Tongue (tissue), 2 donors: ENCODE data around the gene CDIP1. TPM values are rescaled to one million over a fixed set of nuclear protein-coding genes. Genes with fewer than 3 reads are reported as not detected.

Experiments
- DNase-seq: peaks from one replicate; pipeline ENCODE4 v3.0.0-alpha.2; 2015
- total RNA-seq: library from RNA; depleted of rRNA; stranded (reverse); fragments of >200 nt; gene quantifications from one replicate; pipeline ENCODE4 v1.2.3, GENCODE V29; 2014

Gene CDIP1
- total RNA-seq, 1 donor from 2014 or later = 10.6 TPM

DNA sequence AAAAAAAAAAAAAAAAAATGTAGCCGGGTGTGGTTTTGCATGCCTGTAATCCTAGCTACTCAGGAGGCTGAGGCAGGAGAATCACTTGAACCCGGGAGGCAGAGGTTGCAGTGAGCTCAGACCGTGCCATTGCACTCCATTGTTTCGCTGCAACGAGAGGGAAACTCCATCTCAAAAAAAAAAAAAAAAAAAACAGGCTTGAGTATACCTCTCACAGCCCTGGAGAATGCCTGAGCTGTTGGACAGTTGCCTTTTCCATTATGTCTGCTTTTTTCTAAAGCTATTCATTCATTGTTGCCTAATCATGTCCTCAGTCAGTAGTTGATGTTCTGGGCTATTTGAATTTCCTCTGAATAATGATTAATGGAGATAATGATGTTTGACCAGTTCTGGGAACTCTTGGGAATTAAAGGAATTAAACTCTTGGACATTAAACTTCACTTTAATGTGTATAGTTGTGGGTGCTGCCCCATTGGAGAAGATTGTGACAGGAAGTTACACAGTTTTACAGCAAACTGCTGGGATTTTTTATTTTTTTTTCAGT lies 50.5 kb downstream of the CDIP1 start:
- peak; percentile 29 for DNase-seq

GRCh38 chr16:4486126-4486893 lies 52.3 kb downstream of the CDIP1 start:
- DNase-seq = no peak

GRCh38 chr16:4481963-4482362 lies 56.6 kb downstream of the CDIP1 start:
- no peak for DNase-seq

- no peak for DNase-seq
Observed at GRCh38 chr16:4481526-4481925, 57.0 kb downstream of the CDIP1 start.

GRCh38 chr16:4477966-4478365 lies 60.6 kb downstream of the CDIP1 start:
- DNase-seq = no peak

DNA sequence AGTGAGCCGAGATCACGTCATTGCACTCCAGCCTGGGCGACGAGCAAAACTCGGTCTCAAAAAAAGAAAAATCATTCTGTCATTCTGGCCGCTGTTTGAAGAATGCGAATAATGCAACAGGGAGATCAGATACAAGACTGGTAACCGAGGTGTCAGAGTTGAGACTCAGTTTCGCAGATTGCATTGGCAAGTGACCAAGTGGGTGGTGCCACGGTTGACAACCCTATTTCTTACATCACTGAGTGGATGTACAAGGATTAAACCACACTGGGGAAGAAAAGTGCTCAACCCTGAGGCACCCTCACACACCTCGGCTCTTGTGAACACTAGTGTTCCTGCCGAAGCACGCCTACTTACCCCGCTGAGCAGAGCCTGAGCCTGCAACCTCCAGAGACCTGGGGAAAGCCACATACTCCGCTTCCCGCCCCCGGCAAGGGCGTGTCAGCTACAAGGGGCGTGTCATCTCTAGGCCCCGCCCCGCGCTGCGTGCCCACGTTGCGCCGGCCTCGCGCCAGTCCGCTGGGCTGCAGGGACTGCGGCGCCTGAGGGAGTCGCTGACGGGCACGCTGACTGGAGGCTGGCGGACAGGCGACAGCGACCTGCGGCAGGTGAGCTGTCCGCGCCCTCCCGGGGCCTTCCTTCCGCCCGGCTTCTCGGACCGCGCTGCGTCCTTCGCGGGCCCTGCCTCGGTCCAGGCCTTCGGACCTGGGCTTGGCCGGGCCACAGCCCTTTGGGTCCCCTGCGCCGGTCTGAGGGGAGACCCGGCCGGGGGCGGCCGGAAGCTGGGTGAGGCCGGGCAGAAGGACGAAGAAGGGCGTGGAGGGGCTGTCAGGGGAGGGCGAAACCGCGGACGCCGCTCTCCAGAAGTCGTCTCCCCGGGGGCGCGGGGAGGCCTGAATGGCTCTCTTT lies 62.4 kb downstream of the CDIP1 start, which contains the start of gene HMOX2:
Gene HMOX2, plus strand, starts transcription at position 519 of the 909 bp plus-strand sequence. CDS start 29,127 bp downstream, outside the sequence.
- peak; percentile 95 for DNase-seq

GRCh38 chr16:4474192-4474961 lies 64.2 kb downstream of the CDIP1 start, which contains the start of gene NMRAL1:
Gene NMRAL1, minus strand, starts transcription at chr16:4474625. Its CDS starts 493 bp downstream, at chr16:4474132.
- peak; percentile 96 for DNase-seq

GRCh38 chr16:4472880-4473279 lies 65.7 kb downstream of the CDIP1 start:
- no peak for DNase-seq

DNA sequence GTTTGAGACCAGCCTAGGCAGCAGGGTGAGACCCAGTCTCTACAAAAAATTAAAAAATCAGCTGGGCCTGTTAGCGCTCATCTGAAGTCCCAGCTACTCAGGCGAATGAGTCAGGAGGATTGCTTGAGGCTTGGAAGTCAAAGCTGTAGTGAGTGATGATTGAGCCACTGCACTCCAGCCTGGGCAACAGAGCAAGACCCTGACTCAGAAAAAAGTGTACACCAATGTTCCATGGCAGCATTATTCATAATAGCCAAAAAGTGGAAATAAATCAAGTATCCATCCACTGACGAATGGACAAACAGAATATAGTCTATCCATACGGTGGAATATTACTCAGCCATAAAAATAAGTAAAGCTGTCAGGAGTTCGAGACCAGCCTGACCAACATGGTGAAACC lies 66.7 kb downstream of the CDIP1 start:
- DNase-seq = no peak

DNA sequence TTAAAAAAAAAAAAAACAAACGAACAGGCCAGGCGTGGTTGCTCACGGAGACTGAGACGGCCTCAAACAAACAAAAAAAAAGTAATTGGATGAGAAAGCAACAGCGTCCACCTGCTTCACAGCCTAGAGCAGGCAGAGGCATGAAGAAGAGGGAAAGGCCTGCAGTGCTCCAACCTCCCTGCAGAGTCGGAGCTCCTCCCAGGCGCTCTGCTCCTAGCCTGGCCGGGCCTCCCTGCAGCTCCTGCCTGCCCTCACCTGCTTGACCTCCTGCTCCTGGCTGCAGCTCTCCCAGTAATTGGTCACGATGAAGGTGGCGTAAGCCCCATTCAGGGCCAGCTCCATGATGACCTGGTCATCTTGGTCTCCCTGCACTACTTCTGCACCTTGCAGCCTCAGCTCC lies 69.6 kb downstream of the CDIP1 start:
- DNase-seq = no peak

DNA sequence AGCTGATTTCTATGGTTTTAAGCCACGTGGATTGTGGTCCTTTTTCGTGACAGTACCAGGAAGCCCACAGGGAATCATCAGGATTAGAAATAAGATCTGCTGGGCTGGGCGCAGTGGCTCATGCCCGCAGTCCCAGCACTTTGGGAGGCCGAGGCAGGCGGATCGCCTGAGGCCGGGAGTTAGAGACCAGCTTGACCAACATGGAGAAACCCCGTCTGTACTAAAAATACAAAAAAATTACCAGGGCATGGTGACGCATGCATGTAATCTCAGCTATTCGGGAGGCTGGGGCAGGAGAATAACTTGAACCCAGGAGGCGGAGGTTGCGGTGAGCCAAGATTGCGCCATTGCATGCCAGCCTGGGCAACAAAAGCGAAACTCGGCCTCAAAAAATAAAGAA lies 70.7 kb downstream of the CDIP1 start:
- no peak for DNase-seq

- DNase-seq = no peak
Observed at GRCh38 chr16:4465977-4466779, 72.4 kb downstream of the CDIP1 start.

- DNase-seq = no peak
Observed at GRCh38 chr16:4463522-4464163, 74.9 kb downstream of the CDIP1 start.

GRCh38 chr16:4461250-4462085 lies 77.1 kb downstream of the CDIP1 start:
- DNase-seq = peak; percentile 12

- no peak for DNase-seq
Observed at GRCh38 chr16:4460936-4461249, 77.7 kb downstream of the CDIP1 start.
